Thoracic aorta (tissue), 2 donors: Measurements from ENCODE around the gene SUB1. TPM values are rescaled to one million over a fixed set of nuclear protein-coding genes. Genes with fewer than 3 reads are reported as not detected.
"Not testable (repeated sequence)": the region's sequence is repeated elsewhere in the genome, so short reads cannot be mapped to it uniquely, and the experiment has no call there.

Source experiments
- ATAC-seq: fragments of 150-250 bp; one replicate; pipeline ENCODE4 v1.8.0; 2017; ENCODE audit warnings: low read depth; ENCODE audit not compliant: insufficient number of reproducible peaks, low FRiP score
- DNase-seq: peaks from one replicate; pipeline ENCODE4 v3.0.0-alpha.2; 2020; ENCODE audit warnings: low spot score
- H3K27ac ChIP-seq, 2 donors: fragments of 200-600 bp; sonication (generic); 1 replicate in 1 of 2; 2 replicates in 1 of 2; pipeline ENCODE4 v1.5.1; 2016; ENCODE audit warnings: mild to moderate bottlenecking in 2 of 2, moderate library complexity in 2 of 2
- H3K27me3 ChIP-seq: fragments of 200-600 bp; sonication (generic); replicated peaks from 2 replicates; pipeline ENCODE4 v1.6.0; 2016; ENCODE audit warnings: mild to moderate bottlenecking; ENCODE audit not compliant: insufficient read depth
- H3K36me3 ChIP-seq: fragments of 200-600 bp; sonication (generic); one replicate; pipeline ENCODE4 v1.5.1; 2016
- H3K4me1 ChIP-seq, 2 donors: fragments of 200-600 bp; sonication (generic); 1 replicate in 1 of 2; 2 replicates in 1 of 2; pipeline versions ENCODE4 v1.5.1 to v1.6.0; 2016; ENCODE audit warnings: low read depth in 2 of 2, mild to moderate bottlenecking in 1 of 2; ENCODE audit not compliant: control insufficient read depth in 1 of 2
- H3K4me3 ChIP-seq: fragments of 200-600 bp; sonication (generic); 2 replicates; pipeline ENCODE4 v1.5.1; 2016; ENCODE audit warnings: mild to moderate bottlenecking
- H3K9me3 ChIP-seq: fragments of 200-600 bp; sonication (generic); 2 replicates; pipeline ENCODE4 v1.5.1; 2016
- total RNA-seq, 2 donors: library from RNA; depleted of rRNA; stranded (reverse); fragments of >200 nt; gene quantifications; one replicate each; pipeline versions ENCODE4 v1.1.0 to v1.2.3, GENCODE V29; 2016
- TF ChIP-seq, protein P1 (sequence below): fragments of 200-600 bp; sonication (generic); IDR thresholded peaks from one replicate; pipeline ENCODE4 v1.5.1; 2019; ENCODE audit warnings: antibody characterized with exemption

The SUB1 gene
- 100 to 1,000 TPM in 1 of 2 donors, 10 to 100 TPM in 1; 91.1 to 130 TPM for total RNA-seq

- DNase-seq: peak; percentile 69
- Histone ChIP-seq H3K4me3 (peak within 1 kb of the TSS; percentile 97), H3K36me3 (peaks cover 5% of the 10 kb centered on the region), H3K27me3 (no peaks in the 10 kb centered on the region), H3K27ac (peak within 1 kb of the TSS; percentile 100), H3K4me1 (peaks cover 23 to 34% of the 10 kb centered on the region in 2 donors), H3K9me3 (no peaks in the 10 kb centered on the region)
- TF ChIP-seq, protein P1, sequence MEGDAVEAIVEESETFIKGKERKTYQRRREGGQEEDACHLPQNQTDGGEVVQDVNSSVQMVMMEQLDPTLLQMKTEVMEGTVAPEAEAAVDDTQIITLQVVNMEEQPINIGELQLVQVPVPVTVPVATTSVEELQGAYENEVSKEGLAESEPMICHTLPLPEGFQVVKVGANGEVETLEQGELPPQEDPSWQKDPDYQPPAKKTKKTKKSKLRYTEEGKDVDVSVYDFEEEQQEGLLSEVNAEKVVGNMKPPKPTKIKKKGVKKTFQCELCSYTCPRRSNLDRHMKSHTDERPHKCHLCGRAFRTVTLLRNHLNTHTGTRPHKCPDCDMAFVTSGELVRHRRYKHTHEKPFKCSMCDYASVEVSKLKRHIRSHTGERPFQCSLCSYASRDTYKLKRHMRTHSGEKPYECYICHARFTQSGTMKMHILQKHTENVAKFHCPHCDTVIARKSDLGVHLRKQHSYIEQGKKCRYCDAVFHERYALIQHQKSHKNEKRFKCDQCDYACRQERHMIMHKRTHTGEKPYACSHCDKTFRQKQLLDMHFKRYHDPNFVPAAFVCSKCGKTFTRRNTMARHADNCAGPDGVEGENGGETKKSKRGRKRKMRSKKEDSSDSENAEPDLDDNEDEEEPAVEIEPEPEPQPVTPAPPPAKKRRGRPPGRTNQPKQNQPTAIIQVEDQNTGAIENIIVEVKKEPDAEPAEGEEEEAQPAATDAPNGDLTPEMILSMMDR: no peak
- ATAC-seq: peak; percentile 92
Observed at GRCh38 chr5:32585446-32586275, at the start of gene SUB1. SUB1 (plus strand) TSS chr5:32585557; CDS start chr5:32588513, 2,956 bp downstream.

DNA sequence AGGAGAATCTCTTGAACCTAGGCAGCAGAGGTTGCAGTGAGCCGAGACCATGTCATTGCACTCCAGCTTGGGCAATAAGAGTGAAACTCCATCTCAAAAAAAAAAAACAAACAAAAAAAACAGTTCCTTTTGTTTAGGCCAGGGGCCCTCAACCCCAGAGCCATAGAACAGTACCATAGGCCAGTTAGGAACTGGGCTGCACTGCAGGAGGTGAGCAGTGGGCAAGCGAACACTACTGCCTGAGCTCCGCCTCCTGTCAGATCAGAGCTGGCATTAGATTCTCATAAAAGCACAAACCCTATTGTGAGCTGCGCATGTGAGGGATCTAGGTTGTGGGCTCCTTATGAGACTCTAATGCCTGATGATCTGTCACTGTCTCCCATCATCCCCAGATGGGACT is 49.1 kb upstream of the SUB1 start:
- no peak for DNase-seq
- H3K9me3 ChIP-seq: no peaks in the 10 kb centered on the region
- H3K27me3 ChIP-seq: no peaks in the 10 kb centered on the region
- peaks cover 16 to 61% of the 10 kb centered on the region in 2 donors for H3K4me1 ChIP-seq
- TF ChIP-seq, protein P1: no peak
- H3K36me3 ChIP-seq: no peaks in the 10 kb centered on the region
- ATAC-seq: no peak
- H3K4me3 ChIP-seq: no peak overlapping the region
- H3K27ac ChIP-seq: no peak overlapping the region

GRCh38 chr5:32537437-32538029 is 47.8 kb upstream of the SUB1 start:
- H3K4me1 ChIP-seq: peaks cover 13 to 48% of the 10 kb centered on the region in 2 donors
- not testable (repeated sequence) for H3K27me3 ChIP-seq, ATAC-seq, DNase-seq, H3K9me3 ChIP-seq, H3K4me3 ChIP-seq, H3K36me3 ChIP-seq
- H3K27ac ChIP-seq: peak overlapping the region; percentile 28 to 51

GRCh38 chr5:32538031-32538547 is 47.3 kb upstream of the SUB1 start:
- ATAC-seq: no peak
- no peaks in the 10 kb centered on the region for H3K9me3 ChIP-seq

GRCh38 chr5:32539981-32540845 is 45.1 kb upstream of the SUB1 start:
- ATAC-seq (no peak), DNase-seq (no peak)
- Histone ChIP-seq H3K27ac (no peak overlapping the region), H3K4me1 (peaks cover 4 to 24% of the 10 kb centered on the region in 2 donors), H3K4me3 (no peak overlapping the region), H3K27me3 (no peaks in the 10 kb centered on the region), H3K36me3 (no peaks in the 10 kb centered on the region), H3K9me3 (no peaks in the 10 kb centered on the region)
- TF ChIP-seq, protein P1: no peak

More at GRCh38 chr5:32538031-32538547, 47.3 kb upstream of the SUB1 start:
- no peak for DNase-seq
- TF ChIP-seq, protein P1: no peak
- no peak overlapping the region for H3K4me3 ChIP-seq
- peaks cover 11 to 43% of the 10 kb centered on the region in 2 donors for H3K4me1 ChIP-seq
- no peaks in the 10 kb centered on the region for H3K27me3 ChIP-seq
- H3K27ac ChIP-seq: peak overlapping the region; percentile 28 to 51
- H3K36me3 ChIP-seq: no peaks in the 10 kb centered on the region
